Activated CD4-positive, alpha-beta T cell treated with anti-CD3 and anti-CD28 coated beads for 24 hours (primary cell): Measurements from ENCODE around the gene CMSS1.

ENCODE experiments used
- DNase-seq, 2 donors: peaks; one replicate each; pipeline ENCODE4 v3.0.0-alpha.2; 2020; ENCODE audit warnings: low read depth in 2 of 2

Gene CMSS1

DNA sequence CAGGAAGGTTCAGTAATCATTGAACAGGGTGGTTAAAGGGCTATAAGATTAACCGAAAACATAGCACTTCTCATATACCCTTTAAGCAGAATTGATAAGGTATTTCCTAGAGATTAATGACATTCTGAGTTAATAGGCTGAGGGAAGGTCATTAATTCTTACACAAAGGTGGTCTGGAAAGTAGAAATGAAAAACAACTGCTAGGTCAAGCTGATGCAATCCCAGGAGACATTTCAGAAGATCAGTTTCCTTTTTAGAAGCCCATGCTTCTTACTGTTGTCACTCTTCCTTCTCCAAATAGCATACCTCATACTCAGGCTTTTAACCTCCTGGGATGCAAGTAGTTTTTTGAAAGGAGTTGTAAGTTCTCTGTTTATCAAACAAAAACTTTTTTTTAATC is 287.8 kb downstream of the CMSS1 start:
- DNase-seq = no peak

DNA sequence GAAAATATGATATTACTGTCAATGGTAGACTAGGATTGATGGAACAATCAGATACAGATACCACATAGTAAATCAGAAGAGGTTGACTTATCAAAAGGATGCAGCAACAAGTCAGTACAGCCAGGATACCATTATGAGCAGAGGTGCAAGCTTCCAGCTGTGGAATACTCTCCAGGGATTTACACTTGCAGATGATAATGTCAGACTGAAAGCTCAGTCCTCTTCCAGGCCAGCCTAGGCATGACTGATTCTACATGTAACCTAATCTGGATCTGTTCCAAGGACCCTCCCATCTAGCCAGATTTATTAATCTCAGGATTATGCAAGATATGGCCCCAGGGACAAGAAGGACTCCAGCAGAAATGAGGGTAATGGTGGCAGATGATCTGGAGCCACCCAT is 288.4 kb downstream of the CMSS1 start:
- no peak for DNase-seq

DNA sequence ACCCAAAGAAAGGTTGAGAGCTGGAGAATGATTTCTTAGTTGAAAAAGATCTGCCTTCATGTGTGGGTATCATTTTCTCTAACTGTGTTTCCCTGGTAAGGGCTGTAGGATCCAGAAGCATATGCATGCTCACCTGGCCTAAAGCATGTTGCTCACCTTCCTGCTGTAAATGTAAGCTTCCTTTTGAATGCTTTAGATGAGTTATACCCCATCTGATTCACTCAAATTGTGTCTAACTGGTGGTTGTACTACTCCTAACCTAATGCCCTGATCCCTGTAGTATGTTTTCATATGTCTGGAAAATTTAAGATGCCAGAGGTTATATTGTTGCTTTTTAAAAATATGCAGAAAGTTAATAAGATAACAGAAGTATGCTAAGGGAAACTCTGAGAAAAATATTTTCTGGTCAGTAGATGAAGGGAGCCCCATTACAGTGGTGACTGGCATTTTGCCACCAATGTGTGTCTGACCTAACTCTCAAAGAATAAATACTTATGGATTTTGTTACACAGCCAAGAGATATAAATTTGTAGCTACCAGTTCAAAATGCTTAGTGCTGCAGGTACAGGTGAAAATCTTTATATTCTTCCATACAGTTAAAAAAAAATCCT is 289.0 kb downstream of the CMSS1 start:
- DNase-seq = no peak

DNA sequence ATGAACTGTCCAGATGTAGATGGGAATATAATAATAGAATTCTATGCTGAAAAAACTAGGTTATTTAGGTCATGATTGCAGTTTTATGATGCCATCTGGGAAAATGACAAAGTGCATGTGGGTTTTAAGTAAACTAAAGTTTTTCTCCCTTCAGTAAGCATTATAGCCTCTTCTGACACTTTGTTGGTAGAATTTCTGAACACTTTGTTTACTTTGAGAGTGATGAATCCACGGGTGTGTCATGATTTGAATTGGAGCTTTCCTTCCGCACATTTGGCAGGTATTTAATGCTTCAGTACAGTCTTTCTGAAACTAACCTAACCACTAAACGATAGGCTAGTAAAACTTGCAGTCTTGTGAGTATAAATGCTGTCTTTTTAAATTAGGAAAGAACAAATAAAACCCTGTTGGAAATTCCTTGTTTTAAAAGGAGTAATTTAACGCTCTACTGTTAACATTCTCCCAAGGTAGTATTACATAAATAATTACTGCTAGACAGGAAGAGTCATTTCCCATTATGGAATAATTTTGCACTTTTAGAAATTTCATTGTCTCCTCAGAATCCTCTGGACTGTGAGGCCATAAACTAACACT is 289.7 kb downstream of the CMSS1 start:
- no peak for DNase-seq

DNA sequence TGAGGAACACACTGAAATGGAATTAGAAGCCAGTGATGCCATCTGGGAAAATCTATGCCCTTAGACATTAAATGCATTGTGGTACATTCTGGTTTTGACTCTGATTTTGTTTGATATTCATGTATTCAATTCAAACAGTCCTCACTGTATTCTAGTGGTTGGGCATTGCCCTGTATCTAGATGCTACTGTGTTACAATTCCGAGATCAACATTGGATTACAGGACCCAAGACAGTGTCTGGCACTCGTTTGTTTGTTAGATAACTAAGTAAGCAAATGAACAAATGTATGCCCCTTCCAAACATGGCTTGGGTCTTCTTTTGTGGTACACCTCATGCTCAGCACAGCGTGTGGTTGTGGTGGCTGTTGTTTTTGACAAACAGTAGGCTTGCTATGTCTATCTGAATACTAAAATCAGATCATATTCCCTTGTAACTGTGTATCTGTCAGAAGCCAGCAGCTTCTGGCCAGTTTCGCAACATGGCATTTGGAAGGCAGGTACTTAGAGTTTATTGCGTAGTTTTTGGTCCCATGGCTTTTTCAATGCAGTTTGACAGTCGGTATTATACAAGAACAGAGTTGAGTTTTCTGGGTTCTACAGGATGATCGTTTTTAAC is 290.9 kb downstream of the CMSS1 start:
- no peak for DNase-seq

DNA sequence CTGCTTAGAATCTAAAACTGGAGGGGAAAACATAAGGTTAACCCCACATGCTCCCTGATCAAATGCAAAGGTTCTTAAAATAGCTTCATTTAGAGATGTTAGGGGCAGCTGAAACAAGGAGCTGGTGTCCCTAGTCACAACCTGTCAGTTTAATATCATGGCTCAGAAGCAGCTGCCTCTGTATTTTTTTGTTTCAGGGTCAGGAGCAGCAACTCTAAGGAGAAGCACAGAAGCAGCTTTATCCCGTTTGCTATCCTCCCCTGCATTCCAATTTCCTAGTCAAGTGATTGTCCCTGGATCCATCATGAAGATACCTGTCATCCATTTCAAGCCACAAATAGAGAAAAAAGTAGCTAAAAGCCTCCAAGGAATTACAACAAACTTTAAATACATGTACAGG is 292.5 kb downstream of the CMSS1 start:
- DNase-seq = no peak

DNA sequence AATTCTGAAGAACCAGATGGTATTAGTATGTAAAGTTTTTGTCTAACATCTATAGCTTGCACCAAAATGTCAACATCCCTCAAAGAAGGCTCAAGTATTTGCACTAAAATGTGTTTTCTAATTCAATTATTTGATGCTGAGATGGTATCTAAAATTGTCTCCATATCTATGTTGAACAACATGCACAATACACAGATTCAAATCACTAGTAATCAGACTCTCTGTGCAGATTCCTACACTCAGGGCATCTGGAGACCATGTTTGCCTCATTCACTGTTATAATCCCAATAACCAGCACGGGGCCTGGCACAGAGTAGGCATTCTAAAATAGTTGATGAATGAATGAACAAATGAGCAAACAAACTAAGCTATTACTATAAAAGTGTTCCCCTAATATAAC is 294.1 kb downstream of the CMSS1 start:
- DNase-seq = no peak

DNA sequence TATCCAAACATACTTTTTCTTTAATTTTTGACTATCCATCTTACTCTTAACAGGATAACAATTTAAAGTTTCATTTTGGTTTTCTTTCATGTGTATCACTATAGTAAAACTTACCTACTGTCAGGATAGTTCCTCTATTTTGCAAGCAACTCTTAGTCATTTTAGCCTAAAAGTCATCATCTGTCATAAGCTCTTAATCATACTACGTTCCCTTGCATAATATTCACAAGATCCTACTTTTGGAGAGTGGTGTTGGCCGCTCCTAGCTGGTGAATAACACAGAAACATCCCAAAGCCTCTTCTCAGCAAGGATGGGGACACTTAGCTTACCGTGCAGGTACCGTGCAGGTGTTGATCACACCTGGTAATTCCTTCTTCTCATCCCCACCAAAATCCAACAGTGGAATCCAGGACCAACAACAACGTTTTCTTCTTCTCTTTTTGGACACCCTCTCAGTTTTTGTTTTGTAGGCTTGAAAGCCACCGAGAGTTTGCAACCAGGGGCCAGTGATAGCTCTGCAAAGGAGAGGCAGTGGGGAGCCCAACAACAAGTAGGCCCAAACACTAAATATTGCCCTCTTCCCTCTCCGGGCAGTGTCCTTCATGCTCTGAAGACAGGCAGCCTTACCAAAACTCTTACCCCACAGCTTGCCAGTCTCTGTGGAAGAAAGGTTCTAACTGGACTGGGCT is 296.2 kb downstream of the CMSS1 start:
- DNase-seq = no peak

DNA sequence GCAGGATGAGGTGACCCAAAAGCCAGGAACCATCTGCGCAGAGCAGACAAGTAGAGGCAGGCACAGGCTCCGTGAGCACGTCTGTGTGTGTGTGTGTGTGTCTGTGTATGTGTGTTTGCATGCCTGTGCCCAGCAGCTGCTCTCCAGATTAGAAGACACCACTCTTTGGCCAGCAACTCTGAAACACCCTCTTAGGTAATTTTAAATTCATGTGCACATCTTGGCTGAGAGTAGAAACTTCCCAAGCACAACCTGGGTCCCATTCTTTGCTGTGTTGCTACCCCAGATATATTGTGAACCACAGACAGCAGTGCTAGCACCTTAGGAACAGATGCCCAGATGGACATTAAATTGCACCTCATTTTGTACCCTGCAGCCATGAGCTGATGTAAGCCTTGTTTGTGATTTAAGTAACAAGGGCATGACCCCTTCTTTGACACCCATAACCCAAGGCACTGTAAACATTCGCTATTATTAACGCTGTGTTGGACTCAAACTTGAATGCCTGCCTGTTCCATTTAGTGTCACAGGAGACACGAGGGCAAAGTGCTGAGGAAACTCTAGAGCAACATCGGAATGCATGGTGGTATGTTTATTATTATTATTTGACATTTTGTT is 296.9 kb downstream of the CMSS1 start, which contains the start of gene FILIP1L:
Gene FILIP1L, minus strand, starts transcription at position 89 of the 618 bp plus-strand sequence.
- DNase-seq = no peak

DNA sequence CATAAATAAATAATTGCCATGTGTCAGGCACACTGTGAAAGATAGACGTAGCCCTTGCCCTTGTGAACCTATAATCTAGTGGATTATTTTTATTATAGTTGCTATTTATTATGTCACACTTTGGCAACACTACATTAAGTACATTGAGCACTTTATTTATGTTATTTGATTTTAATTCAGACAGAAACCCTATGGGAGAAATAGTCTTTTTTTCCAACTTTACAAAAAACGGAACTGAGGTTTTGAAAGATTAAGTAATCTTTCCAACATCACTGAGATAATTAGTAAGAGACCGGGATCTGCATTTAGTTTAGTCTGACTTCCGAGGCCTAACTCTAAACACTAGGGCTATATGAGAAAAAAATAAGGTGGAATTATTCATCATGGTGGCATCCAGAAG is 299.4 kb downstream of the CMSS1 start:
- DNase-seq = no peak

DNA sequence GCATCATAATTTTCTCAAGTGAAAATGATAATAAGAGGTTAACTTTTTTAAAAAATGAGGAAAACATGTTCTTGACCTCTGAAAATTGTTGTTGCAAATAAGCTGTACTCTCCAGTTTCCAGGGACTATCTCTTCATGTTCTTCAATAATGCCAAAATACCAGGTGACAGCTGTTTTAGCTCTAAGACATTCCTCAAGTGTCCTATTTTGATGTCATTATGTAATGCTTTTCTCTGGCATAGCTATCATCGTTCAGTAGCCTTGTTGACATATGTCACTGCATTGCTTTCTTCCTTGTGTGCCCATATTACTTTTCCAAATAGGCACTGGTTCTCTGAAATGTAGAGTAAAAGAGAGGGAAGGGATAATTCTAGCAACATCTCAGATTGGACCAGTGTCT is 302.4 kb downstream of the CMSS1 start:
- no peak for DNase-seq

DNA sequence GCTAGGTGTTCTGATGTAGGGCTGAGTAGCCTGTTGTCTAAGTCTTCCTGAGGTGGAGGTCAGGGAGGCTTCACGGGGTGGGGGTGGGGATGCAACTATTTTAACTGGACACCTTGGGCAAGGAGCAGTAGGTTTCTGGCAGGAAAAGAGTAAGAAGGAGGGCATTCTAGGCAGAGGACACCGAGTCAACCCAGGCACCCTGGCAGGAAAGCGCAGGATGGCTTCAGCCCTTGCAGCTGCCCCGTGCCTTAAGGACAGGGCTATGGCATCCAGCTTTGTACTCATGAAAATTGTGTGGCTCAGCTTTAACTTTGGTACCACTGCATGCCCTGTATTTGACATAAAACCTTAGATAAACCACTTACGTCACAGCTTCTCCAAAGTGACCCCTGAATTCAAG is 303.0 kb downstream of the CMSS1 start:
- no peak for DNase-seq

DNA sequence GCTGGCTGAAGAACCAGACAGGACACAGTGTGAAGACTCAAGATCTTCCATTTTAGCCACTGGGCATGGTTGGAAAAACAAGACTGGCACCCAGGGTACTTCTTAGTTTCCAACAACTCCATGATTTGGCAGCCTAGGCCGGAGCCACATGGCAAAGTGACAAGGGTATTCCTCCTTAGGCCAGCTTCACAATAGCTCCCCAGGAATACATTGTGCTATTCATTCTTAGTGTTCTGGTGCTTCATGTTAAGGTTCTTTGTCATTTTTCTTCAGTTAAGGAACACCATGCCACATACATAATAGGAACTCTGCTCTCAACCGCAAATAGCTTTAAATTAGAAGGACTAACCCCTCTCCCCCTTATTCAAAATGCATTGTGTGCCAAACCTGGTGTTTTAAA is 304.7 kb downstream of the CMSS1 start:
- no peak for DNase-seq

DNA sequence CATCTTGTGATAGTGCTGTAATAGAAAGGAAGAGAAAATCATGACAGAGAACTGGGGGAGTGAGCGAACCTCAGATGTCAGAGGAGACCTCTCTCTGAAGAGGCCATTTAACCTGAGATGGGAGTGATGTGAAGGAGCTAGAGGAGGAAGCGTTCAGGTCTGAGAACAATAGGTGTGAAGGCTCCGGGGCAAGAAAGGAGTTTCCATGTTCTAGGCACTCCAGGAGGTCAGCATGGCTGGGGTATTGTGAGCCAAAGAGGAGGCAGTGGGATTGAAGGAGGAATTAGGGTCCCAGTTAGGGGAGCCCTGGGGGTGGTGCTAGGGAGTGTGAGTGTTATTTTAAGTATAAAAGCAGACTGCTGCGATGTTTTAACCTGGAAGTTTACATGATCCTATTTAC is 305.4 kb downstream of the CMSS1 start:
- DNase-seq = no peak

DNA sequence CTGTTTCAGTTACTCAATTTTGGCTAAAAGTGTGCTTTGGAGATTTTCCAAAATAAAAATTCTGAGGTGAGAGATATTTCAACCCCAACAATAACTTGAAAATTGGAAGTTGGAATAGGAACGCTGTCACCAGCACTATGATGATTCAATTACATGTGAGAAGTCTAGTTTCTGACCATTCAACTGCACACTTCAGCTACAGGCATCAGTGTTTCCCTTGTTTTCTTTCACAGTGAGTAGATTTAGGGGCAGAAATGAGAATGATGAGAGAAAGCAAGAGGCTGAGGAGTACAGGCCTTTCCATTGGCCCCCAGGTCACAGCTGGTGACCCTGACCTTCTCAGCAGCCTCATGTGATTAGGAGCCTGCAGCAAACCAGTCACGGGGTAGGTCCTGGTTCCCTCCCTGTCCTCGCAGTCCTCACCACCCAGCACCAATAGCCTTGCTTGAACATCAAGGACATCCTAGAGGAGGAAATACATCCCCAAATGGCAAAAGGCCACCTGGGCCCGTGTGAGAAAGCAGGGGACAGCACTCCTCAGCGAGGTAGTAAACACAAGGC is 306.6 kb downstream of the CMSS1 start:
- DNase-seq = no peak

DNA sequence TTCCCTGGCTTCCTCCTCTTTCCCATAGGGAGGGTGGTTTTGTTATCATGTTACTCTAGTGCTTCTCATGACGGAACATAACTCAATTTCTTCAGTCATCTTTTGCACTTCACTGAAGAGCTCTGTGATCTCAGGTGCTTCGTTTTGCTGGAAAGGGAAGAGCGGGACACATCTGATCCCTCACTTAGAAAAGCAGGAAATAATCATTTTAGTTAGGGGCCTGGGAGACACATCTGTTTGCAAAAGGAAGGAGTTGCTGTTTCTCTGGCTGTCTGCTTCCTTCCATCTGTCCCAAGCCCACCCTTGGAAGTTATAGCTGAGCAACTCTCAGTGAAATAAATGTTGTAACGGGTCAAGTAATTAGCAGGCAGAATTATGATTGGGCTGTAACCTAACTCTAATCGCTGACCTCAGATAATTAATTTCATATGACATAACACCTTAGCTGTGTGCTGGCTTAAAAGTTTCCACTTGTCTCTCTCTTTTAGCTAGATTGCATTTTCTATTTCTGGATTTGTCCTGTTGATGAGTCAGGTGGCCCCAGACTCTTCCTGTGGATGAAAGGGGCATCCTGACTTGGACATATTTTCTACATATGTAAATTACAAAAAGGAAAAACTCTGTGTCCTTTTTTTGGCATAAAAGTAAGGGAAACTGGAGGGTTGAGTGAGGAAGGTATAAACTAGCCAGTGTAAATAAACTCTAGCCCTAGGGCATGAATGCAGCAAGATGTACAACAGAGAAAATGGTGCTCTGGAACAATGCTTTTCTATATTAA is 307.7 kb downstream of the CMSS1 start:
- no peak for DNase-seq

DNA sequence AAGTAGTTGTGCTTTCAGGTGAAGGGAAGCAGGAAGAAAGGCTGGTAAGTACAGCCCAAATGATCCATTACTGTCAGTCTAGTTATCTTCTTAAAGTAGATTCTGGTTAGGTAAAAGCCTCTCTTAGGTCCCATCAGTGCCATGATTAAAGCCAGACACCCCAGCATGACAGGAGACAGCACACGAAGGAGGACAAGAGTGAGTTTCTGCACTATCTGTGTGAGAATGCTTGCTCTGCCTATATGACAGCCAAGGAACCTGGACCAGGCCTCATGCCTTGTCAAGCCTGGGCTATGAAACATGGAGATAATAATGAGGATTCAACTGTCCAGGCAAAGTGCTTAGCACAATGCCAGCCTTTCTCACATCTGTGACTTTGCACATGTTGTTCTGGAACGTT is 310.1 kb downstream of the CMSS1 start:
- DNase-seq = no peak

DNA sequence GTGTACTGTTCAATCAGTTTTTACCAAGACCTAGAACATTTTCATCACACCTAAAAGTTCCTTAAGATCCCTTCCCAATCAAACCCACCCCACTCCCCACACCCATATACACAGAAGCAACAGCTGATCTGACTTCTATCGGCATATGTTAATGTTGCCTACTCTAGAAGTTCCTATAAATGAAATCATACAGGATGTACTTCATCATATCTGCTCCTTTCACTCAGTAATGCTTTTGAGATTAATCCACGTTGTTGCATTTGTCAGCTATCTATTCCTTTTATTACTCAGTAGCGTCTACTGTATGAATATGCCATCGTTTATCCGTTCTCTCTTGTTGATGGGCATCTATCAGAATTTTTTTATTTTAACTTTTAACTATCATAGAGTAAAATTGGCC is 310.9 kb downstream of the CMSS1 start:
- DNase-seq = no peak

DNA sequence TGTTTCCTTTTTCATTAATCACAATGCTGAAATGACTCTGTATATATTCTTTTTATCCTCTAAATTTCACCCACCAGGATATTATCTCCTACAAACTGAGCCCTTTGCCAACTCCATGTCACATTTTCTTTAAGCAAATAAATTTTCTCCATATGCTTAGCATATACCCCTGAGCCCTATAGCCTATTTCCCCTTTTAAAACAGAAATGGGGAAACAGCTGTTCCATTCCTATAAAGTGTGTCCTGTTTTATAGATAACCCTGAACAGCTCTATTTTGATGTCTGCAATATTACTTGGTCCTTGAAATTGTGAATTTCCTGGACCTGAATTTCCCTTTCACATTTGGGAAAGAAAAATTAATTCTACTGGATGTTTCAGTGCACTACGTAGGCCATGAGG is 312.3 kb downstream of the CMSS1 start:
- no peak for DNase-seq

DNA sequence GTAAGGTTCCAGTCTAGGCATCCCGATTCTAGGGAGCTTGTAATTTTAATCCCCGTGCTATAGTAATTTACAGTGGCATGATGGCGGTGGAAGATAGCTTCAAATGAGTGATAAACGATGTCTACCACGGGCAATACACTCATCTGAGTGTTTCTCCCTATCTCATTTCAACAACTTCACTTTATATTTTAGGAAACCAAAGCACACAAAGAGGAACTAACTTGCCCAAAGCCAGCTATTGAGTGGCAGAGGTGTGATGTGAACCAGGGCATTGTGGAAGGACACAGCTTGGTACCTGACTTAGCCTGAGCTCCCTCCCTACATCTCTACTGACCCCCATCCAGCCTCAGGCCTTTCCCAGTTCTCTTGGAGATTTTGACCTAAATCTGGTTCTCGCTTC is 313.6 kb downstream of the CMSS1 start:
- DNase-seq = no peak

DNA sequence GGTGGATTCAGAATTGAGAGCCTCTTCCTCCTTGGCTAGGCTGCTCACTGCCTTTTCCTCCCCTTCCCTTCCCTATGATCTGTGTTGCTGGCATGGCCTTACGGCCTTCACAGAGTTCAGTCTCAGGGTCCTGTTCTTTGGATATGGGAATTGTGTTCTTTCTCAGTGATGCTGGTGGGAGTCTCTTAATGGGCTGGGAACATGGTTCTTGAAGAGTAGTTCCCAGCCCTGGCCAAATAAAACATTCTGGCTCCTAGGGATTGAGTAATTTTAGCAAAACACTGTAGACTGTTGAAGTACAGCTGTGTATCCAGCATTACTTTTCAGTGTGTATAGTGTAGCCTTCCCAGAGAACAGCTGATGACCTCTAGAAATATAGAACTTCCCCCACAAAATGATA is 319.3 kb downstream of the CMSS1 start:
- no peak for DNase-seq

DNA sequence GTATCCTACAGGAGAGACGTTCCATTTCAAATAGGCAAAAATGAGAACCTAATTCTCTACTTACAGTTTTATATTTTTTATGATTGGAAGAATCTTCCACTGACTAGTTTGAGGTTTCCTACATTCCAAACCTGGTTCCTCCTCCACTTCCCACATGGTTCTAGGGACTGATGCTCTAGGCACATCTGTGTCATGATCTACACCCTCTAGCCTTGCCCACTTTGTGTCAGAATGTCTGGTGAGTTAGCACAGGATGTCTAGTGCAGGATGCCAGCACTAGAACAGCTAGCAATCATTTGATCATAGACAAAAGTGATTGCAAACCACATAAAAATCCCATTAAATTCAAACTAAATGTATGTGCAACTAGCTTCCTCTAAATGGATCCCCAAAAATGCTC is 323.3 kb downstream of the CMSS1 start:
- no peak for DNase-seq
